Heart left ventricle (tissue), 16 donors: ENCODE data around the gene TMEM80. TPM values are rescaled to one million over a fixed set of nuclear protein-coding genes. Genes with fewer than 3 reads are reported as not detected.

ENCODE experiments used
- ATAC-seq, 4 donors: fragments of 200-7000 bp; cut with Tn5 transposase; one replicate each; pipeline ENCODE4 v1.9.1; 2020 to 2022; ENCODE audit warnings: moderate library complexity in 4 of 4, mild to moderate bottlenecking in 3 of 4, moderate number of reproducible peaks in 1 of 4
- DNase-seq, 5 donors: peaks; one replicate each; pipeline ENCODE4 v3.0.0-alpha.2; 2020
- H3K27ac ChIP-seq, 12 donors: fragments of 200-600 bp; sonication (generic) in 4 of 12; one replicate each; pipeline versions ENCODE4 v1.5.0 to v1.8.0; 2016 to 2022; ENCODE audit warnings: mild to moderate bottlenecking in 2 of 12
- H3K27me3 ChIP-seq, 9 donors: fragments of 200-600 bp; sonication (generic) in 2 of 9; one replicate each; pipeline versions ENCODE4 v1.5.1 to v1.8.0; 2016 to 2022; ENCODE audit warnings: mild to moderate bottlenecking in 3 of 9
- H3K36me3 ChIP-seq, 9 donors: fragments of 200-600 bp; sonication (generic) in 2 of 9; one replicate each; pipeline versions ENCODE4 v1.5.0 to v1.8.0; 2018 to 2022; ENCODE audit warnings: mild to moderate bottlenecking in 2 of 9
- H3K4me1 ChIP-seq, 12 donors: fragments of 200-600 bp; sonication (generic) in 4 of 12; one replicate each; pipeline versions ENCODE4 v1.5.0 to v1.8.0; 2016 to 2022; ENCODE audit warnings: mild to moderate bottlenecking in 3 of 12
- H3K4me3 ChIP-seq, 12 donors: fragments of 200-600 bp; sonication (generic) in 4 of 12; one replicate each; pipeline versions ENCODE4 v1.5.0 to v1.8.0; 2017 to 2022; ENCODE audit warnings: mild to moderate bottlenecking in 9 of 12, moderate library complexity in 4 of 12
- H3K9me3 ChIP-seq, 12 donors: fragments of 200-600 bp; sonication (generic) in 4 of 12; one replicate each; pipeline versions ENCODE4 v1.5.0 to v1.8.0; 2016 to 2022; ENCODE audit warnings: mild to moderate bottlenecking in 1 of 12
- POLR2A ChIP-seq, 2 donors: fragments of 450-650 bp; IDR thresholded peaks; one replicate each; pipeline ENCODE4 v1.6.1; 2017; ENCODE audit warnings: antibody characterized with exemption in 2 of 2, mild to moderate bottlenecking in 2 of 2, moderate library complexity in 2 of 2
- WGBS, 4 donors: extraction: QIAGEN DNeasy Blood & Tissue Kit in 2 of 4; methylation state at CpG; one replicate each; pipeline versions ENCODE4 v1.1.5 to v1.1.7; 2013 to 2018; 5-methylcytosine and 5-hydroxymethylcytosine counted together
- intact Hi-C, 10 donors: fragments of 100-400 bp; cut with DNase I; formaldehyde crosslinking; loops; one replicate each; pipeline versions ENCODE4 v1.11.1 to v1.14.2; 2022
- polyA plus RNA-seq, 2 donors: library from polyadenylated mRNA; stranded (reverse); fragments of 200-250 nt; gene quantifications; one replicate each; pipeline ENCODE4 v1.2.3, GENCODE V29; 2013
- total RNA-seq, 9 donors: library from RNA; depleted of rRNA in 2 of 9; stranded (reverse); fragments of >200 nt in 2 of 9; fragmentation: NEBNext Ultra II Directional in 3 of 9; extraction: Animal tissue kit (Norgen Biotek cat#: 25700) in 3 of 9; gene quantifications; one replicate each; pipeline versions ENCODE4 v1.1.0 to v1.2.4, GENCODE V29; 2016 to 2023
- TF ChIP-seq, protein P1 (sequence below), 12 donors: fragments of 200-600 bp; sonication (generic) in 4 of 12; IDR thresholded peaks; one replicate each; pipeline versions ENCODE4 v1.5.0 to v1.8.0; 2018 to 2022; ENCODE audit warnings: antibody characterized with exemption in 12 of 12, mild to moderate bottlenecking in 5 of 12
- donor health status: ischemic (EF 13 %, LVEDD 7.1; RV severe dilation, severe dysfunction).
- donor health status: healthy with polysubstance abuse.
- donor health status: DM: no; HTN: yes; CAD: no.
- donor health status: DM: no; HTN: no; CAD: no.
- donor health status: ischemic (EF 25% LVEDD 6.9; RV normal size, moderate dysfunction).
- donor health status: ischemic (EF 25% LVEDD 5.7; RV mildly dilated, moderate dysfunction).
- donor health status: healthy.
- donor health status: DM: yes; HTN: yes; CAD: no.
- donor health status: ischemic (EF 35%, LVEDD 5.7; RV mildly dilated, moderate dysfunction).
- donor health status: nonischemic (EF 11% LVEDD 7.7; RV severe dilation, severe dysfunction).
- donor health status: DM: yes; HTN: yes; CAD: no.
- donor health status: PGD.
- donor health status: ischemic (EF 29% LVEDD 5.4; RV normal size, mild dysfunction).
- donor health status: nonischemic (EF 23%, LVEDD 6.1; RV moderate dilation, normal function).

Gene TMEM80
- total and polyA plus RNA-seq, 11 donors = 8.0 to 18.2 (median 14.9) TPM

DNA sequence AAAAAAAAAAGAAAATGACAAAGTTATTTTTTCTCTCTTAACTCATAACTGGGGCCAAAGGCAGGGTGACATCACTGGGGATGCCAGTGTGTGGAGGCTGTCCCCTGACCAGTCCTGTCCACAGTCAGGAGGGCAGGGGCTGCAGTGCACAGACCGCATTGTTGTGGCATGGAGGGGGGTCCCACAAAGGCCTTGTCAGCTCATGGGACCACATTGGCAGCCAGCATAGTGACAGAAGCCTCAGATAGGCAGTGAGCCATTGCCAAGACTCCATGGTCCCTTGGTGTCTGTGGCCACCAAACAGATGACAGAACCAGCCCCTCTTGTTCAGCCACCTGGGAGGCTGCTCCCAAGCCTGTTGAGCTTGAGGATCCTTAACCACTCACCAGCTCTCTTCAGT is 4.1 kb downstream of the TMEM80 start:
- no peak overlapping the region for H3K4me3 ChIP-seq
- no peaks in the 10 kb centered on the region for H3K27me3 ChIP-seq
- DNase-seq = no peak
- peaks cover 3 to 42% (median 18%) of the 10 kb centered on the region in 12 donors for H3K4me1 ChIP-seq
- no peak overlapping the region for H3K27ac ChIP-seq
- intact Hi-C loops = loop anchor here in 1 of 10 donors (5.0 kb wide), 1 partner anchor 132 kb away; no protein-coding TSS in a partner anchor
- no peaks in the 10 kb centered on the region for H3K9me3 ChIP-seq
- ATAC-seq = no peak
- TF ChIP-seq, protein P1, sequence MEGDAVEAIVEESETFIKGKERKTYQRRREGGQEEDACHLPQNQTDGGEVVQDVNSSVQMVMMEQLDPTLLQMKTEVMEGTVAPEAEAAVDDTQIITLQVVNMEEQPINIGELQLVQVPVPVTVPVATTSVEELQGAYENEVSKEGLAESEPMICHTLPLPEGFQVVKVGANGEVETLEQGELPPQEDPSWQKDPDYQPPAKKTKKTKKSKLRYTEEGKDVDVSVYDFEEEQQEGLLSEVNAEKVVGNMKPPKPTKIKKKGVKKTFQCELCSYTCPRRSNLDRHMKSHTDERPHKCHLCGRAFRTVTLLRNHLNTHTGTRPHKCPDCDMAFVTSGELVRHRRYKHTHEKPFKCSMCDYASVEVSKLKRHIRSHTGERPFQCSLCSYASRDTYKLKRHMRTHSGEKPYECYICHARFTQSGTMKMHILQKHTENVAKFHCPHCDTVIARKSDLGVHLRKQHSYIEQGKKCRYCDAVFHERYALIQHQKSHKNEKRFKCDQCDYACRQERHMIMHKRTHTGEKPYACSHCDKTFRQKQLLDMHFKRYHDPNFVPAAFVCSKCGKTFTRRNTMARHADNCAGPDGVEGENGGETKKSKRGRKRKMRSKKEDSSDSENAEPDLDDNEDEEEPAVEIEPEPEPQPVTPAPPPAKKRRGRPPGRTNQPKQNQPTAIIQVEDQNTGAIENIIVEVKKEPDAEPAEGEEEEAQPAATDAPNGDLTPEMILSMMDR (IDR thresholded peaks at IDR 0.05) = no peak
- TF ChIP-seq POLR2A (IDR thresholded peaks at IDR 0.05) = no peak
- H3K36me3 ChIP-seq = peaks cover 0 to 45% (median 22%) of the 10 kb centered on the region in 9 donors
- 89 to 100% (median 96%) methylated on average over 1 of the region's 1 CpG for WGBS, 4 donors

DNA sequence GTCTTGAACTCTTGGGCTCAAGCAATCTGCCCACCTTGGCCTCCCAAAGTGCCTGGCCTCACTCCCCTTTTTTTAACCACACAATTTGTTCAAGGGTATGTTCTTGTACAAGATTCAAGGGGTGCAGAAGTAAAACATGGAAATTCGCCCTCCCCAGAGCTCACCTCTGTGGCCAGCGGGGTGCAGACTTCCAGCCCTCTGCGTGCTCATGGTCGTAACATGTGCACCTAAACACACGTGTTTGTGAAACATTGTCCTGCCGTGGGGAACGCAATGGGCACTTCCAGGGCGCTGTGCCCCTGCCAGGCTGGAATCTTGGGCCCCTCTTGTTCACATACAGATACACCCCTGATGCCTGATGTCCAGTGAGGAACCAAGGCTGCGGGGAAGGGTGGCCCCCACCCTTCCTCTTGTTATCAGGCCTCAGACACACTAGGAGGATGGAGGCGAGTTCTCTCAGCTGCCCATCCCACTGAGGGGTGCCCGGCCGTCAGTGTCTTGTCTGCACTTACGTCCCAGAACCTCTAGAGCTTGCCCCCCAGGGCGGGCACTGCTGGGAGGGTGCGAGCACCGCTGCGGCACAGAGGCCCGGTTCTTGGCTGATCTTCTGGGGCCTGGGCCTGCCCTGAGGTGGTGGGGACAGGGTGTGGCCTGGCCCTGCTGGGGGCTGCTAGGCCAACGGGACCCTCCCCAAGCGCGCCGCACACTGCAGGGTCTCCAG is 6.3 kb downstream of the TMEM80 start:
- TF ChIP-seq POLR2A (IDR thresholded peaks at IDR 0.05) = no peak
- no peak for DNase-seq

DNA sequence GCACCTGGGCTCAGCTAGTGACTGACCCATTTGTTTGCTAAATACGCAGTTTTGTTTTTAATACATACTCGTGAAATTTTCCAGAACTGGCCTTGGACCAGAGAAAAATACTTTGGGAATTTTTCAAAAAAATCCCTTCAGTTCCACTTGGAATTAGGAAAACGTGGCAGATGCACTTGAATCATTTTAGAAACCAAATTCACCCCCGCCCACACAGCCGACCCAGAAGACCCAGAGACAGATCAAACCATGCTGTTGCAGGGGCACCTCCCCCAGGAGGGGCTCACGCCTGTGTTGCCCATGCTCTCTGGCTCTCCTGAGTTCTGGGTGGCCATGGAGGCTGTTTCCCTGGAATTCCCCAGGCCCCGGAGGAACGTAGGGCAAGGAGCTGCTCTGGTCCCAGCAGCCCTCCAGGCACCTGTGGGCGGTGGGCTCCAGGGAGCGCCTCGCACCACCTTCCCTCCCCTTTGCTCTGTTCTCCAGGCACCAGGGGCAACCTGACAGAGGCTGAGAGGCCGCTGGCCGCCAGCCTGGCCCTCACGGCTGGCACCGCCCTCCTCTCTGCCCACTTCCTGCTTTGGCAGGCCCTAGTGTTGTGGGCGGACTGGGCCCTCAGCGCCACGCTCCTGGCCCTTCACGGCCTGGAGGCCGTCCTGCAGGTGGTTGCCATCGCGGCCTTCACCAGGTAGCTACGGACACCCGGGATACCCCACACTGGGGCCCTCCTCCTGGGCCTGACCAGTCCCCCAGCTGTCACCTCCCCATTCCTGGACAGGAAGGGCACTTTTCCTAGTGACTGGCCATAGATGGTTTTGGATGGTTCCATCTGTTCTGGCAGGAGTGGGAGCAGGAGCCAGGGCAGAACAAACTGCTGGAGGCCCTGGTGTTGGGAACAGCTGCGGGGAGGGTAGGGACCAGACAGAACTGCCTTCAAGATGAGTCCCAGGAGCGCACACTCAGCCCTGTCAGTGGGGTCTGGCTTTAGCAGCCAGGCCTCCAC is 7.1 kb downstream of the TMEM80 start:
- ATAC-seq (peak in 2 of 4 donors; percentile 5 to 23), DNase-seq (peak in 1 of 5 donors; percentile 29)
- Histone ChIP-seq H3K4me1 (peaks cover 0 to 44% (median 21%) of the 10 kb centered on the region in 12 donors), H3K36me3 (peaks cover 0 to 45% (median 22%) of the 10 kb centered on the region in 9 donors), H3K9me3 (no peaks in the 10 kb centered on the region), H3K27me3 (peaks cover 0 to 24% (median 9%) of the 10 kb centered on the region in 9 donors), H3K27ac (peak overlapping the region in 1 of 12 donors; percentile 25), H3K4me3 (no peak overlapping the region)
- 85 to 92% (median 90%) methylated on average over 24 to 26 of the region's 26 CpGs for WGBS, 4 donors
- TF ChIP-seq, protein P1 (IDR thresholded peaks at IDR 0.05) = no peak
- no peak for TF ChIP-seq POLR2A (IDR thresholded peaks at IDR 0.05)
- intact Hi-C loops = no loop called here

More for the DNA sequence above, 6.3 kb downstream of the TMEM80 start:
- Histone ChIP-seq H3K9me3 (no peaks in the 10 kb centered on the region), H3K27ac (no peak overlapping the region), H3K36me3 (peaks cover 0 to 45% (median 22%) of the 10 kb centered on the region in 9 donors), H3K4me3 (no peak overlapping the region), H3K4me1 (peaks cover 0 to 52% (median 26%) of the 10 kb centered on the region in 12 donors), H3K27me3 (peaks cover 0 to 16% (median 8%) of the 10 kb centered on the region in 9 donors)
- intact Hi-C loops = no loop called here
- 94 to 97% (median 95%) methylated on average over 14 to 22 of the region's 22 CpGs for WGBS, 4 donors
- no peak for ATAC-seq

DNA sequence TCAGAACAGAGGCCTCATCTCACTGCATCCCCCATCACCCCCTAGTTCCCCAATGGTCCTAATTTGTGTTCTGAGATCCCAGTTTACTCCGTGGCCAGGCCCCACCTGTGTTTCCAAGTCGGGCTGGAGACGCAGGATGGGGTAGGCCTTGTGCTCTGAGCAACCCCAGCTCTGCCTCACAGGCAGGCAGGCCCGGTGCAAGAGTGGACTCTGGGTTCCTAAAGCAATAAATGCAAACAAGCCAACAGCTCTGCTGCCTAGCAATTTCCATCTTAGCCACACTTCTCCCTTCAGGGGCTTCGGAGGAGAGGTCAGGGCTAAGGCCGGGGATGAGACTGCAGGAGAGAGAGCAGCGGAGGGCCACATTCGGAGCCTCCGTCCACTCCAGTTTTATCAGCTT is 7.9 kb downstream of the TMEM80 start:
- intact Hi-C loops = no loop called here
- Histone ChIP-seq H3K9me3 (no peaks in the 10 kb centered on the region), H3K36me3 (peaks cover 0 to 45% (median 22%) of the 10 kb centered on the region in 9 donors), H3K4me3 (no peak overlapping the region), H3K27me3 (peaks cover 0 to 31% (median 14%) of the 10 kb centered on the region in 9 donors), H3K27ac (no peak overlapping the region), H3K4me1 (peaks cover 0 to 36% (median 17%) of the 10 kb centered on the region in 12 donors)
- 88 to 96% (median 94%) methylated on average over 9 of the region's 9 CpGs for WGBS, 4 donors
- no peak for TF ChIP-seq POLR2A (IDR thresholded peaks at IDR 0.05)
- TF ChIP-seq, protein P1 (IDR thresholded peaks at IDR 0.05) = no peak
- DNase-seq = no peak
- ATAC-seq = no peak
